T-cell (primary cell): ENCODE results near the gene ACOX3. TPM values are rescaled to one million over a fixed set of nuclear protein-coding genes. Genes with fewer than 3 reads are reported as not detected.
A peak's percentile ranks its signal among the peaks of the same experiment; 100 is the strongest.

Experiments
- ATAC-seq, 4 experiments: fragments of 200-7000 bp in 3 of 4; fragments of 150-1000 bp in 1 of 4; cut with Tn5 transposase; replicated peaks in 1 of 4; 1 replicate in 3 of 4; 2 replicates in 1 of 4; pipeline ENCODE4 v1.10.0; 2021; ENCODE audit warnings: moderate library complexity in 3 of 4, mild to moderate bottlenecking in 2 of 4, moderate number of reproducible peaks in 1 of 4
- CTCF ChIA-PET, 2 donors: fragments of 300-600 bp; sonication (Branson Sonifier 250); formaldehyde crosslinking; loops; one replicate each; lab custom pipeline; 2022; ENCODE audit warnings: antibody characterized with exemption in 2 of 2; lab: Charles Lee
- POLR2A ChIA-PET, 2 donors: fragments of 300-600 bp; sonication (Branson Sonifier 250); formaldehyde crosslinking; loops; one replicate each; lab custom pipeline; 2022; ENCODE audit warnings: antibody characterized with exemption in 2 of 2; lab: Charles Lee
- DNase-seq, 35 experiments: peaks; one replicate each; pipeline versions ENCODE4 v3.0.0 to v3.0.0-alpha.2; 2013 to 2023
- H3K27ac ChIP-seq: one replicate; pipeline ENCODE4 v1.5.1; 2013; ENCODE audit warnings: low read length
- H3K27me3 ChIP-seq, 2 experiments: replicated peaks in 1 of 2; 1 replicate in 1 of 2; 2 replicates in 1 of 2; pipeline versions ENCODE4 v1.6.1 to v1.7.0; 2013; ENCODE audit warnings: low read length in 1 of 2, mixed read lengths in 1 of 2; ENCODE audit not compliant: control insufficient read depth in 2 of 2, insufficient read depth in 2 of 2; ENCODE audit errors: extremely low read depth in 1 of 2
- H3K36me3 ChIP-seq, 2 donors: 1 replicate in 1 of 2; 2 replicates in 1 of 2; pipeline versions ENCODE4 v1.6.1 to v1.7.0; 2013; ENCODE audit warnings: low read length in 1 of 2; ENCODE audit not compliant: control insufficient read depth in 2 of 2, insufficient read depth in 1 of 2; ENCODE audit errors: extremely low read depth in 1 of 2
- H3K4me1 ChIP-seq, 2 experiments: 1 replicate in 1 of 2; 2 replicates in 1 of 2; pipeline versions ENCODE4 v1.6.1 to v1.7.0; 2013; ENCODE audit warnings: low read length in 2 of 2, mixed read lengths in 1 of 2; ENCODE audit not compliant: insufficient read depth in 2 of 2, control insufficient read depth in 1 of 2; ENCODE audit errors: extremely low read depth in 1 of 2
- H3K4me3 ChIP-seq, 2 donors: 1 replicate in 1 of 2; 2 replicates in 1 of 2; pipeline versions ENCODE4 v1.5.1 to v1.7.0; 2013; ENCODE audit warnings: mild to moderate bottlenecking in 2 of 2, low read length in 1 of 2, moderate library complexity in 1 of 2; ENCODE audit not compliant: control insufficient read depth in 1 of 2; ENCODE audit errors: extremely low read depth in 1 of 2
- H3K9me3 ChIP-seq: 2 replicates; pipeline ENCODE4 v1.7.0; 2013
- H3K27ac Mint-ChIP-seq, 2 donors: one replicate each; pipeline ENCODE4 v1.8.0; 2020 to 2021; ENCODE audit warnings: mild to moderate bottlenecking in 2 of 2, mixed read lengths in 2 of 2
- H3K27me3 Mint-ChIP-seq, 2 donors: one replicate each; pipeline ENCODE4 v1.8.0; 2021 to 2022; ENCODE audit warnings: mixed read lengths in 2 of 2
- H3K36me3 Mint-ChIP-seq: one replicate; pipeline ENCODE4 v1.8.0; 2021; ENCODE audit warnings: mixed read lengths
- H3K4me1 Mint-ChIP-seq, 3 donors: one replicate each; pipeline ENCODE4 v1.8.0; 2020 to 2022; ENCODE audit warnings: mixed read lengths in 3 of 3, mild to moderate bottlenecking in 1 of 3
- H3K4me3 Mint-ChIP-seq, 3 donors: one replicate each; pipeline ENCODE4 v1.8.0; 2020 to 2022; ENCODE audit warnings: mild to moderate bottlenecking in 3 of 3, mixed read lengths in 3 of 3, moderate library complexity in 3 of 3
- H3K9me3 Mint-ChIP-seq, 3 donors: one replicate each; pipeline ENCODE4 v1.8.0; 2020 to 2022; ENCODE audit warnings: mixed read lengths in 3 of 3
- WGBS: methylation state at CpG from one replicate; pipeline ENCODE4 v1.1.5; 2013; ENCODE audit warnings: missing lambda C conversion rate; ENCODE audit not compliant: insufficient coverage; 5-methylcytosine and 5-hydroxymethylcytosine counted together
- total RNA-seq, 35 experiments: library from RNA in 6 of 35; stranded (reverse) in 6 of 35; fragments of 120-200 nt in 1 of 35; gene quantifications; one replicate each; pipeline versions ENCODE4 v1.2.1 to v1.2.4 and lab custom pipeline; 2013 to 2026

Gene ACOX3
- total RNA-seq, 5 donors from 2014 or later (not counting 1 experiment from before 2014, with no cell fraction given), result 9.4 to 20.7 (median 15.8) TPM

GRCh38 chr4:8393593-8394038, 46.9 kb downstream of the ACOX3 start:
- ATAC-seq, result no peak
- Histone ChIP-seq H3K36me3 (peaks cover 22% of the 10 kb centered on the region in 2 donors), H3K27me3 (no peaks in the 10 kb centered on the region), H3K4me1 (no peaks in the 10 kb centered on the region), H3K4me3 (no peak overlapping the region), H3K9me3 (no peaks in the 10 kb centered on the region), H3K27ac (no peak overlapping the region)
- ChIA-PET CTCF (no interaction called here), POLR2A (no interaction called here)
- Mint-ChIP-seq H3K27ac (no peak overlapping the region), H3K4me1 (no peaks in the 10 kb centered on the region), H3K36me3 (peaks cover 42% of the 10 kb centered on the region), H3K4me3 (no peak overlapping the region), H3K9me3 (no peaks in the 10 kb centered on the region), H3K27me3 (no peaks in the 10 kb centered on the region)
- 77% methylated on average over 5 of the region's 8 CpGs for WGBS
- no peak for DNase-seq

- H3K27ac Mint-ChIP-seq, result no peak overlapping the region
- peaks cover 46% of the 10 kb centered on the region for H3K36me3 Mint-ChIP-seq
- DNase-seq (peak in 4 of 35 experiments; percentile 9 to 13 (median 12)), ATAC-seq (no peak)
- no peaks in the 10 kb centered on the region for H3K4me1 Mint-ChIP-seq
- H3K27ac ChIP-seq, result no peak overlapping the region
- no peaks in the 10 kb centered on the region for H3K4me1 ChIP-seq
- no peak overlapping the region for H3K4me3 ChIP-seq
- H3K36me3 ChIP-seq, result peaks cover 22% of the 10 kb centered on the region in 2 donors
- ChIA-PET POLR2A (no interaction called here), CTCF (no interaction called here)
- H3K9me3 ChIP-seq, result no peaks in the 10 kb centered on the region
- H3K27me3 Mint-ChIP-seq, result no peaks in the 10 kb centered on the region
- 97% methylated on average over 13 of the region's 15 CpGs for WGBS
- no peak overlapping the region for H3K4me3 Mint-ChIP-seq
- H3K27me3 ChIP-seq, result no peaks in the 10 kb centered on the region
- H3K9me3 Mint-ChIP-seq, result no peaks in the 10 kb centered on the region
These were observed 47.8 kb downstream of the ACOX3 start for GRCh38 chr4:8392591-8393190.

- no peaks in the 10 kb centered on the region for H3K4me1 ChIP-seq
- no peaks in the 10 kb centered on the region for H3K27me3 ChIP-seq
- Mint-ChIP-seq H3K27ac (no peak overlapping the region), H3K4me3 (no peak overlapping the region), H3K4me1 (no peaks in the 10 kb centered on the region), H3K36me3 (peaks cover 52% of the 10 kb centered on the region), H3K27me3 (no peaks in the 10 kb centered on the region), H3K9me3 (no peaks in the 10 kb centered on the region)
- H3K36me3 ChIP-seq, result peaks cover 18 to 26% of the 10 kb centered on the region in 2 donors
- ChIA-PET POLR2A (no interaction called here), CTCF (interaction anchor here in 1 of 2 donors (0.7 kb wide), 1 partner anchor 215 kb away, joined by 3 read pairs; no protein-coding TSS in a partner anchor)
- DNase-seq, result no peak
- H3K27ac ChIP-seq, result no peak overlapping the region
- WGBS, result 77% methylated on average over 9 of the region's 9 CpGs
- H3K9me3 ChIP-seq, result no peaks in the 10 kb centered on the region
- ATAC-seq, result no peak
- no peak overlapping the region for H3K4me3 ChIP-seq
These were observed 48.6 kb downstream of the ACOX3 start for GRCh38 chr4:8391972-8392371.

GRCh38 chr4:8391071-8391470, 49.5 kb downstream of the ACOX3 start:
- Histone ChIP-seq H3K9me3 (no peaks in the 10 kb centered on the region), H3K4me3 (no peak overlapping the region), H3K27ac (no peak overlapping the region), H3K27me3 (no peaks in the 10 kb centered on the region), H3K36me3 (peaks cover 16 to 24% of the 10 kb centered on the region in 2 donors), H3K4me1 (no peaks in the 10 kb centered on the region)
- no peak for DNase-seq
- WGBS, result 100% methylated on average over 1 of the region's 7 CpGs
- Mint-ChIP-seq H3K4me3 (no peak overlapping the region), H3K27ac (no peak overlapping the region), H3K36me3 (peaks cover 47% of the 10 kb centered on the region), H3K9me3 (no peaks in the 10 kb centered on the region), H3K27me3 (no peaks in the 10 kb centered on the region), H3K4me1 (no peaks in the 10 kb centered on the region)
- ATAC-seq, result no peak
- POLR2A ChIA-PET, result no interaction called here
- CTCF ChIA-PET, result no interaction called here

GRCh38 chr4:8390577-8390976, 49.9 kb downstream of the ACOX3 start:
- ChIA-PET CTCF (interaction anchor here in 1 of 2 donors (0.6 kb wide), 1 partner anchor 48 kb away, joined by 4 read pairs; no protein-coding TSS in a partner anchor), POLR2A (no interaction called here)
- H3K4me3 Mint-ChIP-seq, result no peak overlapping the region
- no peak overlapping the region for H3K4me3 ChIP-seq
- no peak overlapping the region for H3K27ac ChIP-seq
- 84% methylated on average over 2 of the region's 5 CpGs for WGBS
- no peaks in the 10 kb centered on the region for H3K4me1 Mint-ChIP-seq
- H3K9me3 ChIP-seq, result no peaks in the 10 kb centered on the region
- H3K36me3 Mint-ChIP-seq, result peaks cover 47% of the 10 kb centered on the region
- no peaks in the 10 kb centered on the region for H3K9me3 Mint-ChIP-seq
- peaks cover 19 to 21% of the 10 kb centered on the region in 2 donors for H3K36me3 ChIP-seq
- ATAC-seq (no peak), DNase-seq (no peak)
- H3K27me3 ChIP-seq, result no peaks in the 10 kb centered on the region
- H3K27me3 Mint-ChIP-seq, result no peaks in the 10 kb centered on the region
- H3K27ac Mint-ChIP-seq, result no peak overlapping the region
- no peaks in the 10 kb centered on the region for H3K4me1 ChIP-seq

GRCh38 chr4:8388528-8388870, 52.0 kb downstream of the ACOX3 start:
- H3K4me1 ChIP-seq, result no peaks in the 10 kb centered on the region
- peaks cover 41% of the 10 kb centered on the region for H3K36me3 Mint-ChIP-seq
- no peak overlapping the region for H3K4me3 Mint-ChIP-seq
- no peaks in the 10 kb centered on the region for H3K4me1 Mint-ChIP-seq
- H3K36me3 ChIP-seq, result peaks cover 17 to 20% of the 10 kb centered on the region in 2 donors
- no peak overlapping the region for H3K27ac Mint-ChIP-seq
- DNase-seq, result no peak
- no peaks in the 10 kb centered on the region for H3K27me3 ChIP-seq
- ChIA-PET POLR2A (no interaction called here), CTCF (no interaction called here)
- H3K4me3 ChIP-seq, result no peak overlapping the region
- ATAC-seq, result no peak
- no peak overlapping the region for H3K27ac ChIP-seq
- no peaks in the 10 kb centered on the region for H3K9me3 Mint-ChIP-seq
- WGBS, result 93% methylated on average over 12 of the region's 12 CpGs
- H3K27me3 Mint-ChIP-seq, result no peaks in the 10 kb centered on the region
- no peaks in the 10 kb centered on the region for H3K9me3 ChIP-seq
